Fibroblast of skin of left quadriceps (primary cell): ENCODE data around the gene PSMC2.

Experiments used
- DNase-seq, 2 experiments: peaks; one replicate each; pipeline ENCODE4 v3.0.0-alpha.2; 2013; ENCODE audit warnings: low read depth in 2 of 2

The PSMC2 gene

GRCh38 chr7:103347507-103348267, at the start of gene PSMC2:
TSS of gene PSMC2 (plus strand) at chr7:103347643. CDS start at chr7:103347712, 69 bp downstream.
- DNase-seq = peak; percentile 84 to 86

GRCh38 chr7:103297837-103298179, 49.6 kb upstream of the PSMC2 start:
- DNase-seq = no peak

- DNase-seq = no peak
Observed at GRCh38 chr7:103299660-103300059, 47.8 kb upstream of the PSMC2 start.

GRCh38 chr7:103301441-103301840, 46.0 kb upstream of the PSMC2 start:
- DNase-seq = no peak

GRCh38 chr7:103307503-103308231, 39.8 kb upstream of the PSMC2 start:
- no peak for DNase-seq

GRCh38 chr7:103314852-103315251, 32.6 kb upstream of the PSMC2 start:
- DNase-seq = no peak

- DNase-seq = no peak
Observed at GRCh38 chr7:103316380-103316941, 31.0 kb upstream of the PSMC2 start.

- DNase-seq = no peak
Observed at GRCh38 chr7:103317009-103317408, 30.4 kb upstream of the PSMC2 start.

- no peak for DNase-seq
Observed at GRCh38 chr7:103325744-103326143, 21.7 kb upstream of the PSMC2 start.

GRCh38 chr7:103336761-103337160, 10.7 kb upstream of the PSMC2 start:
- no peak for DNase-seq

- DNase-seq = no peak
Observed at GRCh38 chr7:103338864-103339263, 8.6 kb upstream of the PSMC2 start.

- no peak for DNase-seq
Observed at GRCh38 chr7:103341466-103341865, 6.0 kb upstream of the PSMC2 start.

- DNase-seq = no peak
Observed at GRCh38 chr7:103343332-103343731, 4.1 kb upstream of the PSMC2 start.

- DNase-seq = no peak
Observed at GRCh38 chr7:103343758-103344452, 3.5 kb upstream of the PSMC2 start.

- DNase-seq = peak; percentile 84
Observed at GRCh38 chr7:103344453-103345149, 2.8 kb upstream of the PSMC2 start, which contains the start of gene DNAJC2. TSS of gene DNAJC2 (minus strand) at chr7:103344767. CDS start at chr7:103344622, 145 bp downstream.

GRCh38 chr7:103346396-103346795, 1.0 kb upstream of the PSMC2 start:
- DNase-seq = no peak

- DNase-seq = no peak
Observed at GRCh38 chr7:103348452-103348851, 1.0 kb downstream of the PSMC2 start.

GRCh38 chr7:103348959-103349358, 1.5 kb downstream of the PSMC2 start:
- no peak for DNase-seq

- no peak for DNase-seq
Observed at GRCh38 chr7:103349805-103350204, 2.4 kb downstream of the PSMC2 start.

GRCh38 chr7:103369432-103369831, 22.0 kb downstream of the PSMC2 start:
- DNase-seq = no peak

- no peak for DNase-seq
Observed at GRCh38 chr7:103373866-103374643, 26.6 kb downstream of the PSMC2 start.
